Body of pancreas (tissue), 4 donors: Measurements from ENCODE around the gene MLLT10.

Source experiments
- CTCF ChIP-seq, 7 experiments: fragments of 450-650 bp in 4 of 7; fragments of 200-600 bp in 3 of 7; sonication (generic) in 3 of 7; IDR thresholded peaks; one replicate each; pipeline ENCODE4 v1.5.1; 2016 to 2019; ENCODE audit warnings: antibody characterized with exemption in 7 of 7
- POLR2A ChIP-seq, 3 donors: fragments of 450-650 bp; IDR thresholded peaks; one replicate each; pipeline ENCODE4 v1.6.1; 2016; ENCODE audit warnings: antibody characterized with exemption in 3 of 3, mild to moderate bottlenecking in 2 of 3

- no peak for TF ChIP-seq CTCF (IDR thresholded peaks at IDR 0.05)
- no peak for TF ChIP-seq POLR2A (IDR thresholded peaks at IDR 0.05)
These were observed 34.1 kb upstream of the MLLT10 start for GRCh38 chr10:21499701-21500577.
